Fibroblast of lung (primary cell): ENCODE measurements around the gene NLGN1. TPM values are rescaled to one million over a fixed set of nuclear protein-coding genes. Genes with fewer than 3 reads are reported as not detected.
A peak's percentile ranks its signal among the peaks of the same experiment; 100 is the strongest.

ENCODE experiments used
- DNase-seq, 2 donors: peaks; one replicate each; pipeline versions ENCODE4 v3.0.0 to v3.0.0-alpha.2; 2010; ENCODE audit warnings: low read depth in 2 of 2
- H2AFZ ChIP-seq: 2 replicates; pipeline ENCODE4 v1.5.1; 2012; ENCODE audit warnings: low read length, control low read depth, inconsistent platforms
- H3K27ac ChIP-seq: 2 replicates; pipeline ENCODE4 v1.5.1; 2011; ENCODE audit warnings: low read length, control low read depth; ENCODE audit not compliant: insufficient read depth
- H3K27me3 ChIP-seq: 2 replicates; pipeline ENCODE4 v1.5.1; 2011; ENCODE audit warnings: mild to moderate bottlenecking, low read length; ENCODE audit not compliant: control insufficient read depth, insufficient read depth
- H3K36me3 ChIP-seq: 2 replicates; pipeline ENCODE4 v1.5.1; 2011; ENCODE audit warnings: low read length; ENCODE audit not compliant: control insufficient read depth, insufficient read depth
- H3K4me1 ChIP-seq: 2 replicates; pipeline ENCODE4 v1.5.1; 2011; ENCODE audit warnings: low read length; ENCODE audit not compliant: control insufficient read depth, insufficient read depth; ENCODE audit errors: extremely low read depth
- H3K4me2 ChIP-seq: 2 replicates; pipeline ENCODE4 v1.5.1; 2011; ENCODE audit warnings: low read length, control low read depth; ENCODE audit not compliant: insufficient read depth; ENCODE audit errors: extremely low read depth
- H3K4me3 ChIP-seq, 4 experiments: fragments of 200-600 bp in 1 of 4; sonication (generic) in 1 of 4; replicated peaks in 1 of 4; 2 replicates each; pipeline ENCODE4 v1.5.1; 2011 to 2016; ENCODE audit warnings: low read length in 4 of 4, low read depth in 3 of 4, mild to moderate bottlenecking in 3 of 4, control low read depth in 2 of 4, inconsistent platforms in 1 of 4, mixed read lengths in 1 of 4; ENCODE audit not compliant: insufficient read depth in 1 of 4; ENCODE audit errors: control extremely low read depth in 1 of 4
- H3K79me2 ChIP-seq: 2 replicates; pipeline ENCODE4 v1.5.1; 2012; ENCODE audit warnings: mild to moderate bottlenecking, low read length, inconsistent platforms; ENCODE audit not compliant: control insufficient read depth, insufficient read depth
- H3K9ac ChIP-seq: 2 replicates; pipeline ENCODE4 v1.5.1; 2011; ENCODE audit warnings: mild to moderate bottlenecking, low read length, control low read depth; ENCODE audit not compliant: insufficient read depth
- H3K9me3 ChIP-seq: 2 replicates; pipeline ENCODE4 v1.5.1; 2012; ENCODE audit warnings: low read depth, low read length; ENCODE audit not compliant: control insufficient read depth, insufficient read depth
- H4K20me1 ChIP-seq: 2 replicates; pipeline ENCODE4 v1.5.1; 2011; ENCODE audit warnings: low read length; ENCODE audit not compliant: control insufficient read depth, insufficient read depth; ENCODE audit errors: extremely low read depth
- EZH2 ChIP-seq: IDR thresholded peaks from 2 replicates; pipeline ENCODE4 v1.5.1; 2012; ENCODE audit warnings: low read length, control low read depth, mild to moderate bottlenecking; ENCODE audit errors: missing control alignments
- polyA plus RNA-seq, 2 donors: library from polyadenylated mRNA; depleted of rRNA in 1 of 2; stranded (reverse) in 1 of 2; unstranded in 1 of 2; fragments of >200 nt; gene quantifications; 2 replicates each; pipeline ENCODE4 v1.2.1, GENCODE V29; 2011 to 2012; ENCODE audit warnings: missing spikeins in 1 of 2
- total RNA-seq: library from RNA; depleted of rRNA; stranded (reverse); fragments of >200 nt; gene quantifications from 2 replicates; pipeline ENCODE4 v1.2.1, GENCODE V29; 2014
- TF ChIP-seq, protein P1 (sequence below), 2 donors: IDR thresholded peaks in 1 of 2; conservative IDR thresholded peaks in 1 of 2; 1 replicate in 1 of 2; 2 replicates in 1 of 2; pipeline ENCODE4 v1.5.1; 2011 to 2012; ENCODE audit warnings: low read length in 2 of 2, control low read depth in 1 of 2, inconsistent platforms in 1 of 2, low read depth in 1 of 2, mild to moderate bottlenecking in 1 of 2

NLGN1 gene
- total and polyA plus RNA-seq, 2 donors (not counting 1 experiment from before 2014, with no cell fraction given) = 0.61 to 2.1 TPM

DNA sequence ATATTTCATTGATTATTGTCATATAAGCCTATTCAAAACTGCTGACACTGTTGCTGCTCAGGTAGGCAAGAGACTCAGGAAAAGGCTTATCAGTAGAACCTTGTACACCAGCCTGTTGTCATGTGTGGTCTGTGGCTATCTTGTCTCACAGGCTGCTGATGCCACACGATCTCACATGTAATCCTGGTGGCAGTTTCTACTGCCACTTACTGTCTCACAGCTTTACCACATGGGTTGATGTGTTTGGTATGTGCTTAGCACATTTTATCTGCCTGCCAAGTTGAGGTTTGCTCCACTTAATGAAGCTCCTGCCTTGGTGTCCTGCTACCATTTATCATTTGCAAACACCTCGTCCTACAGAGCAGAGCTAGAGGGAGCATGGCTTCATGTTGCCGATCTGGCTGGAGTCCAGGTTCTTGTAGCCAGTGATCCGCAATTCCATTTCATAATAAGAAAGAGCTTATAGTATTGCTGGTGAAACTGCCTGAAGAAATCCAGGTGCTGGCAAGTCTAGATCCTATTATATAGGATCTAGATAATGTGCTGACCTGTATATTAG is 637.9 kb downstream of the NLGN1 start:
- H2AFZ ChIP-seq = no peak overlapping the region
- H3K4me1 ChIP-seq = no peaks in the 10 kb centered on the region
- H3K4me2 ChIP-seq = no peak overlapping the region
- H3K79me2 ChIP-seq = no peaks in the 10 kb centered on the region
- no peaks in the 10 kb centered on the region for H4K20me1 ChIP-seq
- H3K9ac ChIP-seq = no peak overlapping the region
- TF ChIP-seq, protein P1, sequence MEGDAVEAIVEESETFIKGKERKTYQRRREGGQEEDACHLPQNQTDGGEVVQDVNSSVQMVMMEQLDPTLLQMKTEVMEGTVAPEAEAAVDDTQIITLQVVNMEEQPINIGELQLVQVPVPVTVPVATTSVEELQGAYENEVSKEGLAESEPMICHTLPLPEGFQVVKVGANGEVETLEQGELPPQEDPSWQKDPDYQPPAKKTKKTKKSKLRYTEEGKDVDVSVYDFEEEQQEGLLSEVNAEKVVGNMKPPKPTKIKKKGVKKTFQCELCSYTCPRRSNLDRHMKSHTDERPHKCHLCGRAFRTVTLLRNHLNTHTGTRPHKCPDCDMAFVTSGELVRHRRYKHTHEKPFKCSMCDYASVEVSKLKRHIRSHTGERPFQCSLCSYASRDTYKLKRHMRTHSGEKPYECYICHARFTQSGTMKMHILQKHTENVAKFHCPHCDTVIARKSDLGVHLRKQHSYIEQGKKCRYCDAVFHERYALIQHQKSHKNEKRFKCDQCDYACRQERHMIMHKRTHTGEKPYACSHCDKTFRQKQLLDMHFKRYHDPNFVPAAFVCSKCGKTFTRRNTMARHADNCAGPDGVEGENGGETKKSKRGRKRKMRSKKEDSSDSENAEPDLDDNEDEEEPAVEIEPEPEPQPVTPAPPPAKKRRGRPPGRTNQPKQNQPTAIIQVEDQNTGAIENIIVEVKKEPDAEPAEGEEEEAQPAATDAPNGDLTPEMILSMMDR (conservative IDR thresholded peaks at IDR 0.05 in 1 of 2, IDR thresholded peaks at IDR 0.05 in 1 of 2; ENCODE audit: low read depth in 1 of 2, low read length in 2 of 2) = no peak
- TF ChIP-seq EZH2 = no peak
- no peaks in the 10 kb centered on the region for H3K36me3 ChIP-seq
- no peak overlapping the region for H3K27ac ChIP-seq
- H3K4me3 ChIP-seq = no peak overlapping the region
- no peaks in the 10 kb centered on the region for H3K9me3 ChIP-seq
- no peaks in the 10 kb centered on the region for H3K27me3 ChIP-seq
- peak; percentile 16 to 17 for DNase-seq

DNA sequence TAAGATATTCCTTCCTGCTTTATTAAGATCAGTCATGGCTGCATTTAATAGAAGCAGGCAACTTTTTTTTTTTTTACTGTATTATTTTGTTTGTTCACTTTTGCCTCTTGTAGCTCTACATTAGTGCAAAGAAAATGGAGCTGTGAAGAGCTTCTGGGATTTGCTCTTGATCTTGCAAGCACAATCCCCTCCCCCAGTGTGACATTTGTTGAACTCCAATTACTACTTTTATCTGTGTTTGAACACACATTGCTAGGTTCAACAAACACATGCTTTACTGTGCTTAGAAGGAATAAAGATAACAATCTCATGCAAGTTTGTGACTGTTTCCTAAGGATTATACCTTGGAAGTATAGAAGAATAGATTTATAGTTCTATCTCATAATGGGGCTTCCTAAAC is 648.8 kb downstream of the NLGN1 start:
- H3K36me3 ChIP-seq = no peaks in the 10 kb centered on the region

DNA sequence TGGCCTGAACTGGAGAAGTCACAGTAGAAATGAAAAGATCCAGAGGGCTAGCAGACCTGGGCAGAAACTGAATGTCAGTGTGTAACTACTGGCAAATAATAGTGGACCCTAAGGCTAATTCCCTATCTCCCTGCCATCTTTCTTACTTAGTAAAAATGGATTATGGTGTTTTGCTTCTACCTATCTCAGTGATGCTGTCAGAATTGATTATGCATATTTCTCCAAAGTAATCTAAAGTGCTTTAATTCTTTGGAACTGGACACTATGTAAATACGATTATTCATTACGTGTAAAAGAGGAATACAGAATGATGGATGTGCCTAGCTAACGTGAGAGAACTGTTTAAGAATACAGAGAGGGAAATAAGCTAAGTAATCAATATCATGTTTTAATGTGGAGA is 651.9 kb downstream of the NLGN1 start:
- H3K79me2 ChIP-seq = no peaks in the 10 kb centered on the region
- H2AFZ ChIP-seq = no peak overlapping the region
- H3K27me3 ChIP-seq = no peaks in the 10 kb centered on the region
- no peak overlapping the region for H3K27ac ChIP-seq
- H3K9ac ChIP-seq = no peak overlapping the region
- H3K9me3 ChIP-seq = no peaks in the 10 kb centered on the region
- H4K20me1 ChIP-seq = no peaks in the 10 kb centered on the region
- H3K36me3 ChIP-seq = no peaks in the 10 kb centered on the region
- TF ChIP-seq EZH2 = no peak
- TF ChIP-seq, protein P1 (conservative IDR thresholded peaks at IDR 0.05 in 1 of 2, IDR thresholded peaks at IDR 0.05 in 1 of 2; ENCODE audit: low read depth in 1 of 2, low read length in 2 of 2) = no peak
- no peak overlapping the region for H3K4me3 ChIP-seq
- H3K4me1 ChIP-seq = no peaks in the 10 kb centered on the region
- no peak overlapping the region for H3K4me2 ChIP-seq
- no peak for DNase-seq

More for the DNA sequence above, 648.8 kb downstream of the NLGN1 start:
- Histone ChIP-seq H2AFZ (no peak overlapping the region), H3K4me1 (no peaks in the 10 kb centered on the region), H3K9me3 (no peaks in the 10 kb centered on the region), H4K20me1 (no peaks in the 10 kb centered on the region), H3K27me3 (no peaks in the 10 kb centered on the region), H3K4me3 (no peak overlapping the region), H3K79me2 (no peaks in the 10 kb centered on the region), H3K4me2 (no peak overlapping the region), H3K27ac (no peak overlapping the region), H3K9ac (no peak overlapping the region)
- no peak for DNase-seq
- TF ChIP-seq, protein P1 (conservative IDR thresholded peaks at IDR 0.05 in 1 of 2, IDR thresholded peaks at IDR 0.05 in 1 of 2; ENCODE audit: low read depth in 1 of 2, low read length in 2 of 2) = no peak
- TF ChIP-seq EZH2 = no peak
